KOPT-K1 (cell line): Measurements from ENCODE around the gene FHOD3.
"Not testable (repeated sequence)": the region's sequence is repeated elsewhere in the genome, so short reads cannot be mapped to it uniquely, and the experiment has no call there.

ENCODE experiments used
- H3K27ac ChIP-seq: fragments of 200-600 bp; sonication (generic); 2 replicates; pipeline ENCODE4 v1.5.1; 2016; ENCODE audit warnings: antibody characterized with exemption, mild to moderate bottlenecking, low read depth, low read length; ENCODE audit not compliant: poor library complexity, severe bottlenecking
- H3K36me3 ChIP-seq: fragments of 200-600 bp; sonication (generic); 2 replicates; pipeline ENCODE4 v1.5.1; 2017; ENCODE audit warnings: antibody characterized with exemption, mild to moderate bottlenecking, low read length, moderate library complexity; ENCODE audit not compliant: insufficient read depth
- H3K9me3 ChIP-seq: fragments of 200-600 bp; sonication (generic); 2 replicates; pipeline ENCODE4 v1.5.1; 2017; ENCODE audit warnings: antibody characterized with exemption, low read length, mild to moderate bottlenecking; ENCODE audit not compliant: insufficient read depth, poor library complexity, severe bottlenecking

The FHOD3 gene

GRCh38 chr18:36547544-36547943 lies 250.0 kb downstream of the FHOD3 start:
- H3K36me3 ChIP-seq, result no peaks in the 10 kb centered on the region
- no peak overlapping the region for H3K27ac ChIP-seq
- no peaks in the 10 kb centered on the region for H3K9me3 ChIP-seq

GRCh38 chr18:36551274-36551673 lies 253.8 kb downstream of the FHOD3 start:
- H3K9me3 ChIP-seq, H3K27ac ChIP-seq, H3K36me3 ChIP-seq: not testable (repeated sequence)

GRCh38 chr18:36558234-36558633 lies 260.7 kb downstream of the FHOD3 start:
- Histone ChIP-seq H3K27ac (no peak overlapping the region), H3K36me3 (no peaks in the 10 kb centered on the region), H3K9me3 (no peaks in the 10 kb centered on the region)

- H3K27ac ChIP-seq, result no peak overlapping the region
- no peaks in the 10 kb centered on the region for H3K9me3 ChIP-seq
Measured at GRCh38 chr18:36559149-36559857, 261.8 kb downstream of the FHOD3 start.

GRCh38 chr18:36560187-36560586 lies 262.7 kb downstream of the FHOD3 start:
- H3K27ac ChIP-seq, result no peak overlapping the region
- H3K36me3 ChIP-seq, result no peaks in the 10 kb centered on the region

More at GRCh38 chr18:36559149-36559857, 261.8 kb downstream of the FHOD3 start:
- H3K36me3 ChIP-seq, result no peaks in the 10 kb centered on the region

GRCh38 chr18:36561046-36561445 lies 263.5 kb downstream of the FHOD3 start:
- Histone ChIP-seq H3K27ac (no peak overlapping the region), H3K9me3 (no peaks in the 10 kb centered on the region), H3K36me3 (no peaks in the 10 kb centered on the region)

More at GRCh38 chr18:36560187-36560586, 262.7 kb downstream of the FHOD3 start:
- H3K9me3 ChIP-seq, result no peaks in the 10 kb centered on the region

- no peak overlapping the region for H3K27ac ChIP-seq
- no peaks in the 10 kb centered on the region for H3K9me3 ChIP-seq
- no peaks in the 10 kb centered on the region for H3K36me3 ChIP-seq
Measured at GRCh38 chr18:36564841-36565240, 267.3 kb downstream of the FHOD3 start.

- no peaks in the 10 kb centered on the region for H3K36me3 ChIP-seq
- H3K9me3 ChIP-seq, result no peaks in the 10 kb centered on the region
- H3K27ac ChIP-seq, result no peak overlapping the region
Measured at GRCh38 chr18:36567800-36568199, 270.3 kb downstream of the FHOD3 start.

- no peak overlapping the region for H3K27ac ChIP-seq
Measured at GRCh38 chr18:36568487-36568886, 271.0 kb downstream of the FHOD3 start.

GRCh38 chr18:36572135-36572856 lies 274.8 kb downstream of the FHOD3 start:
- Histone ChIP-seq H3K36me3 (no peaks in the 10 kb centered on the region), H3K27ac (no peak overlapping the region), H3K9me3 (no peaks in the 10 kb centered on the region)

More at GRCh38 chr18:36568487-36568886, 271.0 kb downstream of the FHOD3 start:
- no peaks in the 10 kb centered on the region for H3K9me3 ChIP-seq
- H3K36me3 ChIP-seq, result no peaks in the 10 kb centered on the region

GRCh38 chr18:36576339-36576738 lies 278.8 kb downstream of the FHOD3 start:
- Histone ChIP-seq H3K36me3 (no peaks in the 10 kb centered on the region), H3K9me3 (no peaks in the 10 kb centered on the region), H3K27ac (no peak overlapping the region)

- H3K9me3 ChIP-seq, result no peaks in the 10 kb centered on the region
- no peak overlapping the region for H3K27ac ChIP-seq
- no peaks in the 10 kb centered on the region for H3K36me3 ChIP-seq
Measured at GRCh38 chr18:36578871-36579710, 281.6 kb downstream of the FHOD3 start.

GRCh38 chr18:36580266-36580665 lies 282.8 kb downstream of the FHOD3 start:
- no peaks in the 10 kb centered on the region for H3K9me3 ChIP-seq
- no peaks in the 10 kb centered on the region for H3K36me3 ChIP-seq
- H3K27ac ChIP-seq, result no peak overlapping the region

- Histone ChIP-seq H3K9me3 (no peaks in the 10 kb centered on the region), H3K27ac (no peak overlapping the region), H3K36me3 (no peaks in the 10 kb centered on the region)
Measured at GRCh38 chr18:36580874-36581750, 283.6 kb downstream of the FHOD3 start.
